ENCODE measurements around the gene ECE2.
"Not testable (repeated sequence)": the region's sequence is repeated elsewhere in the genome, so short reads cannot be mapped to it uniquely, and the experiment has no call there.

The ECE2 gene

DNA sequence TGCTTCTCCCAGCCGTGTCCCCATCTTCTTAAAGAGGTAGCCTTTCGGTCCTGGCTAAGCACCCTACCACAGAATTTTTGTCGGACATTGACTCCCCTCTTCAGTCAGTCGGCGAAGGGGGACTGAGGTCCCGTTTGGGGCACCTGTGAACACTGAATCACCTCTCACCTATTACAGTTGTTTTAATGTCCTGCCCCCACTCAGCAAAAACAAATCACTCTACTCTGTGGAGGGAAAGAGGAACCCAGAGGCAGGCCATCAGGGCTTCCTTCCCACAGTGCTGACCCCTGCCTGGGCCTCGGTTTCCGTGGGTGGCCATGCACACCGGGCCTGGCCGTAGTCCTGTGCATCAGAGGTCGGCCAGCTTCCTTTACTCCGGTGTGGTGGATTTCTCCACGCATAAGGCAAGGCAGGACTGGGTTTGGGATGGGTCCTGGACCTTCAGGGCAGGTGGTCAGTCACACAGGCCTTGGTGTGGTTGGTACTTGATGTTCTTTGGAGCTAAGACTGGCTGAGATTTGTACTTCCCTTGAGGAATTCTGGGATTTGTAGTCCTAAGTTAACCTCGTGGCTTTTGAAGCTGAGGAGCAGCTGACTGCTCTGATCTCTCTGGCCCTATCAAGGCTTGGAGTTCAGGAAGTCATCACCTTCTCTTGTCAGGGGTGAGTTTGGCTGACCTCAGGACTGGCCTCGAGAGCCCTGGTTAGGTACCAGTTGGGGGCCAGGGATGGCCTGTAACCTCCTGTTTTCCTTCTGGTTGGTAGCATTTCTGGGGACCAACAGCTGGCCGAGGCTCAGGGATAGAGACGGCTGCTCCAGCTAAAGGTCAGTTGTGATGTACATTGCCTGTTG lies 61.0 kb downstream of the ECE2 start:
- DNase-seq (ENCODE audit: low read depth): no peak

DNA sequence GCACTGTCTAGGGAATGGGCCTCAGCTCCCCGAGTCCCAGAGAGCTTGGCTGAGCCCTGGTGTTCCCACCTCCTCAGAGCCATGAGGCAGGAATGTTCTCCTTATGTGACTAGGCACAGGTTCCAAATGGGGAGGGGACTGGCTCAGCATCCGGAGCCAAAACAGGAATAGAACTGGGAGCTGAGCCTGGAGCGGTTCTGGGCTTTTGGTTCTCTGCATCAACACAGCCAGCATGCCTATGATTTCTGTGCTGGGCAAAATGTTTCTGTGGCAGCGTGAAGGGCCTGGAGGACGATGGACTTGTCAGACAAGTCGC lies 61.5 kb downstream of the ECE2 start, which contains the start of gene FAM131A:
Gene FAM131A, plus strand, starts transcription at position 202 of the 316 bp plus-strand sequence. Its CDS starts 31 bp downstream, at position 233.
- no peak for DNase-seq (ENCODE audit: low read depth)

- DNase-seq (ENCODE audit: low read depth): no peak
Measured at GRCh38 chr3:184337981-184338380, 62.2 kb downstream of the ECE2 start.

- no peak for DNase-seq (ENCODE audit: low read depth)
Measured at GRCh38 chr3:184338511-184338945, 62.7 kb downstream of the ECE2 start.

GRCh38 chr3:184339001-184339400 lies 63.2 kb downstream of the ECE2 start:
- DNase-seq (ENCODE audit: low read depth): no peak

DNA sequence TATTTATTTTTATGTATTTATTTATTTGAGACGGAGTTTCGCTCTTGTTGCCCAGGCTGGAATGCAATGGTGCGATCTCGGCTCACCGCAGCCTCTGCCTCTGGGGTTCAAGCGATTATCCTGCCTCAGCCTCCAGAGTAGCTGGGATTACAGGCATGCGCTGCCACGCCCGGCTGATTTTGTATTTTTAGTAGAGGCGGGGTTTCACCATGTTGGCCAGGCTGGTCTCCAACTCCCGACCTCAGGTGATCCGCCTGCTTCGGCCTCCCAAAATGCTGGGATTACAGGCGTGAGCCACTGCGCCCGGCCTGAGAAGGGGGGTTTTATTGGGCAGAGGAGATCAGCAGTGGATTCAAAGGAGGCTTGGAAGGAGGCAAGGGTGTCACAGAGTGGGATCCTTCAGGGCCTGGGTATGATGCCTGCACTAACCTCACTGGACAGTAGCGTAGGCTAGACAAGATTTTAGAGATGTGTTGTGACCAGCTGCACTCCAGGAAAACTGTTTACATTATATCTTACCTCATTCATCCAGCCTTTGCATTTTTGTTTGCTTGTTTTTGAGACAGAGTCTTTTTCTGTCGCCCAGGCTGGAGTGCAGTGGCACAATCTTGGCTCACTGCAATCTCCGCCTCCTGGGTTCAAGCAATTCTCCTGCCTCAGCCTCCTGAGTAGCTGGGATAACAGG lies 63.8 kb downstream of the ECE2 start:
- not testable (repeated sequence) for DNase-seq (ENCODE audit: low read depth)

DNA sequence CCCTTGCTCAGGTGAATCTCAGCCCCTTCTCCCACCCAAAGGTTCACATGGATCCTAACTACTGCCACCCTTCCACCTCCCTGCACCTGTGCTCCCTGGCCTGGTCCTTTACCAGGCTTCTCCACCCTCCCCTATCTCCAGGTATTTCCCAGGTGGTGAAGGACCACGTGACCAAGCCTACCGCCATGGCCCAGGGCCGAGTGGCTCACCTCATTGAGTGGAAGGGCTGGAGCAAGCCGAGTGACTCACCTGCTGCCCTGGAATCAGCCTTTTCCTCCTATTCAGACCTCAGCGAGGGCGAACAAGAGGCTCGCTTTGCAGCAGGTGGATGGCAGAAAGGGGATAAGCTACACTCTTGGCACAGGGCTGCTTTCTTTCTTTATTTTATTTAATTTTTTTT lies 66.1 kb downstream of the ECE2 start:
- no peak for DNase-seq (ENCODE audit: low read depth)
